Chondrocyte (in vitro differentiated cells): ENCODE results near the gene TTC28. TPM values are rescaled to one million over a fixed set of nuclear protein-coding genes. Genes with fewer than 3 reads are reported as not detected.

Source experiments
- DNase-seq: peaks from one replicate; pipeline ENCODE4 v3.0.0; 2021; ENCODE audit warnings: mixed read lengths, low spot score
- H3K27ac Mint-ChIP-seq: one replicate; pipeline ENCODE4 v1.8.0; 2021; ENCODE audit warnings: mild to moderate bottlenecking, moderate library complexity, mixed read lengths; ENCODE audit not compliant: unreplicated experiment
- H3K27me3 Mint-ChIP-seq: 2 replicates; pipeline ENCODE4 v1.8.0; 2021; ENCODE audit warnings: low read depth, mixed read lengths
- H3K36me3 Mint-ChIP-seq: 2 replicates; pipeline ENCODE4 v1.8.0; 2021; ENCODE audit warnings: low read depth, mixed read lengths
- H3K4me1 Mint-ChIP-seq: 2 replicates; pipeline ENCODE4 v1.8.0; 2021; ENCODE audit warnings: low read depth, mild to moderate bottlenecking, mixed read lengths
- H3K4me3 Mint-ChIP-seq: one replicate; pipeline ENCODE4 v1.8.0; 2021; ENCODE audit warnings: mild to moderate bottlenecking, moderate library complexity, mixed read lengths; ENCODE audit not compliant: unreplicated experiment
- H3K9me3 Mint-ChIP-seq: 2 replicates; pipeline ENCODE4 v1.8.0; 2021; ENCODE audit warnings: low read depth, mixed read lengths
- total RNA-seq: library from RNA; stranded (reverse); gene quantifications from 3 replicates; pipeline ENCODE4 v1.2.1, GENCODE V29; 2021
- TF ChIP-seq, protein P1 (sequence below): fragments of 200-600 bp; sonication (generic); IDR thresholded peaks from 2 replicates; pipeline ENCODE4 v1.5.0; 2021; ENCODE audit warnings: antibody characterized with exemption, mild to moderate bottlenecking, moderate library complexity

TTC28 gene
- total RNA-seq, 1 donor from 2014 or later: 38.3 TPM

- H3K4me1 Mint-ChIP-seq: no peaks in the 10 kb centered on the region
- TF ChIP-seq, protein P1, sequence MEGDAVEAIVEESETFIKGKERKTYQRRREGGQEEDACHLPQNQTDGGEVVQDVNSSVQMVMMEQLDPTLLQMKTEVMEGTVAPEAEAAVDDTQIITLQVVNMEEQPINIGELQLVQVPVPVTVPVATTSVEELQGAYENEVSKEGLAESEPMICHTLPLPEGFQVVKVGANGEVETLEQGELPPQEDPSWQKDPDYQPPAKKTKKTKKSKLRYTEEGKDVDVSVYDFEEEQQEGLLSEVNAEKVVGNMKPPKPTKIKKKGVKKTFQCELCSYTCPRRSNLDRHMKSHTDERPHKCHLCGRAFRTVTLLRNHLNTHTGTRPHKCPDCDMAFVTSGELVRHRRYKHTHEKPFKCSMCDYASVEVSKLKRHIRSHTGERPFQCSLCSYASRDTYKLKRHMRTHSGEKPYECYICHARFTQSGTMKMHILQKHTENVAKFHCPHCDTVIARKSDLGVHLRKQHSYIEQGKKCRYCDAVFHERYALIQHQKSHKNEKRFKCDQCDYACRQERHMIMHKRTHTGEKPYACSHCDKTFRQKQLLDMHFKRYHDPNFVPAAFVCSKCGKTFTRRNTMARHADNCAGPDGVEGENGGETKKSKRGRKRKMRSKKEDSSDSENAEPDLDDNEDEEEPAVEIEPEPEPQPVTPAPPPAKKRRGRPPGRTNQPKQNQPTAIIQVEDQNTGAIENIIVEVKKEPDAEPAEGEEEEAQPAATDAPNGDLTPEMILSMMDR: no peak
Measured at GRCh38 chr22:28046100-28046499, 633.5 kb downstream of the TTC28 start.

DNA sequence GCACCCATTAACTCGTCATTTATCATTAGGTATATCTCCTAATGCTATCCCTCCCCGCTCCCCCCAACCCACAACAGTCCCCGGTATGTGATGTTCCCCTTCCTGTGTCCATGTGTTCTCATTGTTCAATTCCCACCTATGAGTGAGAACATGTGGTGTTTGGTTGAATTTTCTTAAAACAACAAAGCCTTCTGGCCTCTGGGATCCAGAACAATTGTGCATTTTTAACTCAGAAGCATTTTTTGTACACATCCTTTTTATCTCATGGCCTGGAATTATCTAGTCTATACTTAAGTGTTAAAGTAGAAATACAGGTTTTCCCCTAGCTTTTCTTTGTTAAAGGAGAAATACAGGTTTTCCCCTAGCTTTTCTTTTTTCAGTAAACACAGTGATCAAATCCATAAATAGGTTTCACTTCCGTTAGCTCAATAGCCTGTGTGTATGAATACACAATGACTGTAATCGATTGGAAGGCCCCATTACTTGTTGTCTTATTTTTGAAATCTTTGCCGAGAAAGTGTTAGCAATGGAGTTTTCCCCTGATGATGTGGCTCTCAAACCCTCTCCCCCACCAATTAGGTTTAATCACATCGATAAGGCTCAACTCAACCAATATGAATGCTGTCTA lies 635.0 kb downstream of the TTC28 start:
- DNase-seq: no peak
- Mint-ChIP-seq H3K9me3 (peaks cover 6% of the 10 kb centered on the region), H3K27me3 (no peaks in the 10 kb centered on the region), H3K4me3 (no peak overlapping the region), H3K36me3 (peaks cover 1% of the 10 kb centered on the region), H3K4me1 (no peaks in the 10 kb centered on the region), H3K27ac (no peak overlapping the region)
- TF ChIP-seq, protein P1: no peak

More at GRCh38 chr22:28046100-28046499, 633.5 kb downstream of the TTC28 start:
- no peaks in the 10 kb centered on the region for H3K27me3 Mint-ChIP-seq
- H3K9me3 Mint-ChIP-seq: peaks cover 6% of the 10 kb centered on the region
- no peak for DNase-seq
- H3K27ac Mint-ChIP-seq: no peak overlapping the region
- no peak overlapping the region for H3K4me3 Mint-ChIP-seq
- peaks cover 1% of the 10 kb centered on the region for H3K36me3 Mint-ChIP-seq

DNA sequence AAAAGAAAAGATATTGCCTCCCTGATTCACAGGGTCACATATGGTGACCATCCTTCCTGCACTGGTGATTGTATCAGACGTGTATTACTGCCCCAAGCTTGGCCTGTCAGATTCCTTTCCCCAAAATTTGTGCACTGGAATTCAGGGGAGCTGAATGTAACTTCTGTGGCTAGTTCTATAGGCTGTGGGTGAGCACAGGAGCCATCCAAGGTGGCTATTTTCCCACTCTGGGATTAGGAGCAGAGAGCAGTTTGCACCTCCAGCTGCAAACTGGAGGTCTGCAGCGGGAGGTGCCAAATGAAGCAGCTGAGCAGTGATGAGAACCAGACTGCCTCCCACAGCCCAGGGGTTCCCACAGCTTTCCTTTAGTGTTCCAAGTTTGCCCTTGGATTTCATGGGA lies 636.4 kb downstream of the TTC28 start:
- Mint-ChIP-seq H3K36me3 (peaks cover 1% of the 10 kb centered on the region), H3K9me3 (peaks cover 6% of the 10 kb centered on the region), H3K27me3 (no peaks in the 10 kb centered on the region), H3K27ac (no peak overlapping the region), H3K4me3 (no peak overlapping the region), H3K4me1 (no peaks in the 10 kb centered on the region)
- TF ChIP-seq, protein P1: no peak
- DNase-seq: no peak

GRCh38 chr22:28034760-28035401 lies 644.8 kb downstream of the TTC28 start:
- DNase-seq: no peak
- Mint-ChIP-seq H3K4me1 (peaks cover 18% of the 10 kb centered on the region), H3K9me3 (peaks cover 3% of the 10 kb centered on the region), H3K27ac (peak overlapping the region; percentile 66), H3K36me3 (peaks cover 3% of the 10 kb centered on the region), H3K27me3 (no peaks in the 10 kb centered on the region), H3K4me3 (peak overlapping the region; percentile 13)
- TF ChIP-seq, protein P1: no peak

- Mint-ChIP-seq H3K4me1 (peaks cover 23% of the 10 kb centered on the region), H3K27ac (peak overlapping the region; percentile 66), H3K4me3 (no peak overlapping the region), H3K27me3 (no peaks in the 10 kb centered on the region), H3K36me3 (peaks cover 4% of the 10 kb centered on the region), H3K9me3 (peaks cover 3% of the 10 kb centered on the region)
- no peak for DNase-seq
- TF ChIP-seq, protein P1: no peak
Measured at GRCh38 chr22:28034145-28034759, 645.4 kb downstream of the TTC28 start.
